Measurements from ENCODE around the gene CLSTN2. TPM values are rescaled to one million over a fixed set of nuclear protein-coding genes. Genes with fewer than 3 reads are reported as not detected.

The CLSTN2 gene
- total RNA-seq, 2 experiments from 2014 or later, result 0.08 TPM; not detected in 1

DNA sequence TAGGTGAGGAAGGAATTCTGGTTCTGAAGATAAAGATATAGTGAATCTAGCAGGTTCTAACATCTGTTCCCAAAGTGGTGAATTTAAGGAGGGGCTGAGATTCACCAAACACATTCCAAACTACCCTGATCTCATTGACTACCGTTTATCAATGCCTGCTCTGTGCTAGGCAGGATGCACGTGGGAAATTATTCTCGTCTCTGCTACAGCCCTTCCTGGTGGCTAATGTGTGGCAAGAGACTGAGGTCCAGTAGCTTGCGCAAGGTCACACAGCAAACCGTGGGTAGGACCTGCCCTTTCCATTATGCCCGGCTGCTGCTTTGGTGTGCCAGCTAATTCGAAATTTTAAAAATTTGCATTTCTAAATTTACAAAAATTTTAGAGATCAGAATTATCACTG is 533.4 kb downstream of the CLSTN2 start:
- no peak overlapping the region for H3K4me3 Mint-ChIP-seq
- no peak for DNase-seq
- peaks cover 4% of the 10 kb centered on the region for H3K4me1 Mint-ChIP-seq
- H3K36me3 Mint-ChIP-seq, result peaks cover 2% of the 10 kb centered on the region
- no peak overlapping the region for H3K27ac Mint-ChIP-seq
- peaks cover 10% of the 10 kb centered on the region for H3K27me3 Mint-ChIP-seq
- no peaks in the 10 kb centered on the region for H3K9me3 Mint-ChIP-seq

DNA sequence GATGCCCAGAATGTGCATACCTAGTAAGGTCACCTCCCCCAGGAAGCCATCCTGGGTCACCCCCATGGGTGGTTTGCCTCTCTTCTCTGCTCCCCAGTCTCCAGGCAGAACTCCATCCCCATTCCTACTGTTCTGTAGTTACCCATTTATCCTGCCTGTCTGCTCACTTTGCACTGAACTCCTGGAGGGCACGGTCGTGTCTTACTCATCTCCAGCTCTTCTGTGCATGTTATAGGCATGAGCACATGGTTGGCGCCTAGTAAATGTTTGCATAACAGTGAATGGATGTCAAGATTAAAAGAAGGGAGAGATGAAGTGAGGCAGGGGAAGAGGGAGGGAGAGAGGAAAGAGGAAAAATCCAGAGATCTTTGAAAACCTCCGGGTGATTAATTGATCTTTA is 534.5 kb downstream of the CLSTN2 start:
- H3K9me3 Mint-ChIP-seq, result no peaks in the 10 kb centered on the region
- peaks cover 4% of the 10 kb centered on the region for H3K4me1 Mint-ChIP-seq
- DNase-seq, result no peak
- H3K27me3 Mint-ChIP-seq, result peaks cover 10% of the 10 kb centered on the region
- no peak overlapping the region for H3K27ac Mint-ChIP-seq
- H3K36me3 Mint-ChIP-seq, result peaks cover 2% of the 10 kb centered on the region
- H3K4me3 Mint-ChIP-seq, result no peak overlapping the region

DNA sequence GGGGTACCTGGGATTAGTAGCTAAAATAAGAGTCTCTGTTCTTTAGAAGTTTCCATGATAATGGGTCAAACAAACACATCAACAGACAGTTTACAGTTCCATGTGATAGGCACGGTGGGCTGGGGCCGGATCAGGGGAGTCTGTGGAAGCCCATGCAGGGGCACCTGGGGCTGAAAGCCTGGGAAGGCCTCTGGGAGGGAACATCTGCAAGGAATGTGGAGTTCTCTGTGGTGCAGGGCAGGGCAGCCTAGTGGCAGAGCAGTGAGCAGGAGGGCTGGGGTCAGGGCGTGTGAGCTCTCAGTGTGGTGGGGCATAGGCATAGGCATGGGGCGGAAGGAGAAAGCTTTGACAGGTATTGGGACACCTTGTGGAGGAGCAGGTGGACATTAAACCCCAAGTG is 535.2 kb downstream of the CLSTN2 start:
- H3K36me3 Mint-ChIP-seq, result peaks cover 2% of the 10 kb centered on the region
- peaks cover 4% of the 10 kb centered on the region for H3K4me1 Mint-ChIP-seq
- H3K27me3 Mint-ChIP-seq, result peaks cover 10% of the 10 kb centered on the region
- DNase-seq, result no peak
- no peak overlapping the region for H3K4me3 Mint-ChIP-seq
- no peak overlapping the region for H3K27ac Mint-ChIP-seq
- no peaks in the 10 kb centered on the region for H3K9me3 Mint-ChIP-seq

DNA sequence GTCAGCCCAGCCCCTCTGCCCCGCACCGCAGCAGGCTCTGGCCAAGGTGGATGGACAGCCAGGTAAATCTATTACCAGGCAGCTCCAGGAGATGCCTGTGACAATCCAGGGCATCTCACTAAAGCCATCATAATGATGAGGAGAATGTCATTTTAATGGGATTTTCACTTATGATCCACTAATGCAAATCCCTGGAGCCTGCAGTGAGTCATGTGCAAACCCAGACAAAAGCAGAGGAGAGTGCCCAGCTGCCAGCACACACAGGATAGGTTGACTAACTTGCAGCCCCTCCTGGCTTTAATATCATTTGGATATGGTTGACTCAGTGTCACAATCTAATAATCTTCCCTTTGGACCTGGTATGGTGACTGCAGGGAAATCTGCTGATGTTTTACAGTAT is 536.0 kb downstream of the CLSTN2 start:
- no peak for DNase-seq
- Mint-ChIP-seq H3K27ac (no peak overlapping the region), H3K9me3 (no peaks in the 10 kb centered on the region), H3K27me3 (peaks cover 10% of the 10 kb centered on the region), H3K4me3 (no peak overlapping the region), H3K4me1 (peaks cover 4% of the 10 kb centered on the region), H3K36me3 (peaks cover 2% of the 10 kb centered on the region)

DNA sequence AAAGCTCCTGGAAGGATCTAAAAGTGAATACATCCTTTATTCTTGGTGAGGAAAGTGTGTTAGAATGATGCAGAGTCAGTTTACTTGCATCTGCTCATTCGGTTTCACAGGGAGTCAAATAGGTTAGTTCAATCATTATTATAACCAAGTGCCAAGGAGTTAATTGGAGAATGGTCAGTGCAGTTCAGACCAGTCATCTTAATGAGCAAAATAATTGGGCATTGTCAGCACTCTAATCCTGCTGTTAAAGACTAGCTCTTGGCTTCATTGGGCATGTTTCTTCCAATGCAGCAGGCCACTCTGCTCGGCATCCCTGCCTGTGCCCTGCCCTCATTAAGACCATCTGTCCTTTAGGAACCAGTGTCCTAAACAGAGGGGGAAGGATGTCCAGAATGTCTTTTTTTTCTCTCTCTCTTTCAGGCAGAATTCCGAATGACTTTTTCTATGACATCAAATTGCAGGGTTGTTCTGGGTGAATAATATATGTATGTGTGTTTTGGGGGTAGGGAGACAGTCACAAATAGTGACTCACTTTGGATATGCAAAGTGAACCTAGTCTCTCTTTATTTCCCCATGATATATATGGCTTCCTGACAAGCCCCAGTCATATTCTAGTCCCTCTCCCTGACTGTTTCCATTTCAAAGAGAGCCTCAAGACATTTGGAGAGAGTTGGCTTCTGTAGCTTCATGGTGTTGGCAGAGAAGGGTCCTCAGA is 537.5 kb downstream of the CLSTN2 start:
- H3K4me1 Mint-ChIP-seq, result peaks cover 2% of the 10 kb centered on the region
- H3K4me3 Mint-ChIP-seq, result no peak overlapping the region
- H3K27me3 Mint-ChIP-seq, result peaks cover 9% of the 10 kb centered on the region
- no peaks in the 10 kb centered on the region for H3K9me3 Mint-ChIP-seq
- peaks cover 2% of the 10 kb centered on the region for H3K36me3 Mint-ChIP-seq
- no peak for DNase-seq
- H3K27ac Mint-ChIP-seq, result no peak overlapping the region

DNA sequence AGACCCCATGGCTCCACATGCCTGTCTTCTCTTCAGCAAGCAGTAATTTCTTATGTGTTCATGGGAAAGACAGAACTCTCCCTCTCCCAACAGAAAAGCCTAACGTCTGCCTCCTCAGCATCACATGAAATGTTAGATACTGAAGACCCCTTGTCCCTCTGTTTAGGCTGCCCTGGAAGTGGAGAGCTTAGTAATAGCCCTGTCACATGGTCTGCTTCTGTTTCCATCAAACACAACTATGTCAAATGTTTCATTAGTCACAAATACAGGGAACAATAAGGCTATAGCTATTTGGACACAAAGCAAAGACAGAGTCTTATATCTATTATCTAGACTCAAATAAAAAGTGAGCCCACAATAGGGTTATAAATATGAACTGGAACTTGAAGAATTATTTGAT is 552.6 kb downstream of the CLSTN2 start:
- no peaks in the 10 kb centered on the region for H3K36me3 Mint-ChIP-seq
- no peak overlapping the region for H3K27ac Mint-ChIP-seq
- H3K9me3 Mint-ChIP-seq, result peaks cover 13% of the 10 kb centered on the region
- no peak for DNase-seq
- no peaks in the 10 kb centered on the region for H3K4me1 Mint-ChIP-seq
- no peak overlapping the region for H3K4me3 Mint-ChIP-seq
- peaks cover 18% of the 10 kb centered on the region for H3K27me3 Mint-ChIP-seq

DNA sequence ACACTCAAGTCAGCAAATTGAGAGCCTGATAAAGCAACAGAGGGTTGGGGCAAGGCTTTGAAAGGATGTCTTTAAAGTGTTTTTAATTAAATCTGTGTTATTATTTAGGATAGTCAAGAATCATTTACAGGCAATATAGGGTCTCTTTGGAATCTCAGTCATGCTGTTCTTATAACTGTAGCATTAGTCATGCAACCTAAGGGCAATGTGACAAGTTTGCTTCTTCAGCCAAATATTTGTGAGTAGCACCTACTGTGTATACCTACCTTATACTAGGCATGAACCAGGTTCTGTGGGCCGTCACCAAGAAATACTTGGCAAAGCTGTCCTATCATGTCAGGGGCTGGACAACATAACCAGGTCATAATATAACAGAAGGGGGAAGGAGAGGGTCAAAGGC is 558.3 kb downstream of the CLSTN2 start:
- Mint-ChIP-seq H3K9me3 (no peaks in the 10 kb centered on the region), H3K4me1 (no peaks in the 10 kb centered on the region), H3K27me3 (peaks cover 4% of the 10 kb centered on the region), H3K36me3 (no peaks in the 10 kb centered on the region), H3K27ac (no peak overlapping the region), H3K4me3 (no peak overlapping the region)
- DNase-seq, result no peak

DNA sequence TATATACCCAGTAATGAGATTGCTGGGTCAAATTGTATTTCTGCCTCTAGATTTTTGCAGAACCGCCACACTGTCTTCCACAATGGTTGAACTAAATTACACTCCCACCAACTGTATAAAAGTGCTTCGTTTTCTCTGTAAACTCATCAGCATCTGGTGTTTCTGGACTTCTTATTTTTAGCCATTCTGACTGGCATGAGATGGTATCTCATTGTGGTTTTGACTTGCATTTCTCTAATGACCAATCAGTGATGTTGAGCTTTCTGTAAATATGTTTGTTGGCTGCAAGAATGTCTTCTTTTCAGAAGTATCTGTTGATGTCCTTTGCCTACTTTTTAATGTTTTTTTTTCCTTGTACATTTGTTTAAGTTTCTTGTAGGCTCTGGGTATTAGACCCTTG is 560.0 kb downstream of the CLSTN2 start:
- Mint-ChIP-seq H3K27ac (no peak overlapping the region), H3K27me3 (peaks cover 3% of the 10 kb centered on the region)

DNA sequence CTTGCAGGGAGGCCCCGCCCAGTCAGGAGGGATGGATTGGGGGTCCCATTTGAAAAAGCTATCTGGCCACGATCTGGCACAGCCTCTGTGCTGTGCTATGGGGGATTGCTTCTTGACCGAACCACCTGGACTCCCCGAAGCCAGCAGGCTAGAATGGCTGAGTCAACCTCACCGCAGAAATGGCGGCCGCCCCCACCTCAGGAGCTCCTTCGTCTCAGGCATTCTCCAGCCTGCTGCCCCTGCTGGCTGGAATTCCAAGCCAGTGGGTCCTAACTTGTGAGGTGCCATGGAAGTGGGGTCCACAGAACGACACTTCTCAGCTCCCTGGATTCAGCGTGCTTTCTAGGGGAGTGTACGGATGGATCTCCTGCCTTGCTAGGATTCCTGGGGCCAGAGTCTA is 562.3 kb downstream of the CLSTN2 start:
- DNase-seq, result no peak
- Mint-ChIP-seq H3K4me1 (no peaks in the 10 kb centered on the region), H3K27me3 (peaks cover 7% of the 10 kb centered on the region), H3K9me3 (no peaks in the 10 kb centered on the region), H3K4me3 (no peak overlapping the region), H3K27ac (no peak overlapping the region), H3K36me3 (no peaks in the 10 kb centered on the region)

More for the DNA sequence above, 560.0 kb downstream of the CLSTN2 start:
- Mint-ChIP-seq H3K4me3 (no peak overlapping the region), H3K9me3 (no peaks in the 10 kb centered on the region), H3K4me1 (no peaks in the 10 kb centered on the region), H3K36me3 (no peaks in the 10 kb centered on the region)
- no peak for DNase-seq

DNA sequence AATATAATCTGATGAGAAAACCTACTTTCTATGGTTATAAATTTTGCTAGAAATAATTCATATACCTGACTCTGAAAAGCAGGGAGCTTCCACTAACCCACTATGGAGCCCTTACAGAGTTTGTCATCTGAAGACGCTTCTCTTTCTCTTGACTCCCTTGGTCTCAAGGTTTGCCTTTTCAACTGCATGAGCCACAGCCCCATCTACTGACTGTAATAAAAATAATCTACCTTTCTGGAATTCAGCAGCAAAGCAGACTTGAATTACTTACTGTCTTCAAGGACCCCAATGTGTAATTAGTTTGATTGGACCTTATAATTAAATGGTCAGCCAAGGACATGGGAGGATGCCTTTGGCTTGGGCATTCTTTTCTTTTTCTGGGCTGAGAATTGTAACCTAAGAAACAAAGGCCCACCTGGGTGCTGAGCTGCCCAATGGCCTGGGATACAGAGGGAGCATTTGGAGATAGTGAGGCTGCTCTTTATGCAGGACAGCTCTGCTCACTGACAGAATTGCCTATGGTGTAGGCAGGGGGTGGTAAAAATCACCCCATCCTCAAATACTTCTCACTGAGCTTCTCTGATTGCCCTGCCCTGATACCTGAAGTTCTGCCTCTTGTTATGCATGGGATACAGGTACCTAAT is 564.3 kb downstream of the CLSTN2 start:
- Mint-ChIP-seq H3K27ac (no peak overlapping the region), H3K27me3 (peaks cover 7% of the 10 kb centered on the region), H3K4me1 (no peaks in the 10 kb centered on the region), H3K36me3 (no peaks in the 10 kb centered on the region), H3K9me3 (no peaks in the 10 kb centered on the region), H3K4me3 (no peak overlapping the region)
- DNase-seq, result no peak

DNA sequence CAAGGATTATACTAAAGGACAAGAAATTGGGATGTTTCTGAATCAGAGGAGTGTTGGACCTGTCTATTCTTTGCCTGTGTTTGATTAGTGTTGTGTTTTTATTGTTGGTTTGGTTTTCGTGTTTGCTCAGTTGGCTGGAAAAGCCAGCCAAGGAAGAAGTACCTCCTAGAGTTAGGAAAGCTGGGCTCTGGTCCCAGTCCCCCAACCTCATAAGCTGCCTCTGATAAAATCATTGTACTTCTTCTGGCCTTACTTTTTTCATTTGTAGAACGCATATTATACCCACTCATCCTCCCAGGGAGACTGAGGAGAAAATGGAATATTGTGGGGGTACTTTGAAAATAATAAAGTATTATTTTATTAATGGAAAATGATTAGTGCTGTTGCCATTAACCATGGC is 565.5 kb downstream of the CLSTN2 start:
- H3K27ac Mint-ChIP-seq, result no peak overlapping the region
- H3K9me3 Mint-ChIP-seq, result no peaks in the 10 kb centered on the region

DNA sequence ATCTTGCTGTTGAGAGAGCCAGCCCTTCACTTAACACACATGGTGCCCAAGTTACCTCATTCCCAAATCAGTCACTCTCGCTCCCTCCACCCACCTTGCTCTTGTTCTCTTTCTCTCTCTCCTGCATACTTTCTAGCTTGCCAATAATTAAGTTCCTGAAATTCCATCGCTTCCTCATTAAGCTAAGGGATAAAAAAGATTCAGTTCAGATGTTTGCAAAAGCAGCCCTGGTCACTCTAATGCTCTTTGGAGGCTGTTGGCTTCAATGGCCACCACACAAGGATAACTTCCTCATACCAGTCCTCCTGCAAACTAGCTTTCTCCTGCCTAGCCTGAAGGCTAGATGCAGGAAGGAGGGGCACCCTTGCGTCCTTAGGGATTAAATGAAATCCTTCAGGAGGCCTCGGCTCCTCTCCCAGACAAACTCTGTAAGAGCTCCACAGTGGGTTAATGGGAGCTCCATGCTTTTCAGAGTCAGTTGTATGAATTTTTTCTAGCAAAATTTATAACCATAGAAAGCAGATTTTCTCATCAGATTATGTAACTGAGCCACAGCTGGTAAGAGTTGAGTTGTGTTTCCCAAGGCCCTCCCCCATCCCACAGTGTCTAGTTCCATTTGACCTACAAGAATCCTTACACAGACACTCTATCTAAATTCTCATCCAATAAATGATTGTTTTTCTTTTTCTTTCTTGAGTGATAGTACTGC is 566.2 kb downstream of the CLSTN2 start:
- Mint-ChIP-seq H3K27ac (no peak overlapping the region), H3K4me3 (no peak overlapping the region), H3K4me1 (no peaks in the 10 kb centered on the region), H3K27me3 (peaks cover 9% of the 10 kb centered on the region), H3K36me3 (no peaks in the 10 kb centered on the region), H3K9me3 (no peaks in the 10 kb centered on the region)
- no peak for DNase-seq

More for the DNA sequence above, 565.5 kb downstream of the CLSTN2 start:
- DNase-seq, result no peak
- Mint-ChIP-seq H3K4me1 (no peaks in the 10 kb centered on the region), H3K36me3 (no peaks in the 10 kb centered on the region), H3K27me3 (peaks cover 7% of the 10 kb centered on the region), H3K4me3 (no peak overlapping the region)

DNA sequence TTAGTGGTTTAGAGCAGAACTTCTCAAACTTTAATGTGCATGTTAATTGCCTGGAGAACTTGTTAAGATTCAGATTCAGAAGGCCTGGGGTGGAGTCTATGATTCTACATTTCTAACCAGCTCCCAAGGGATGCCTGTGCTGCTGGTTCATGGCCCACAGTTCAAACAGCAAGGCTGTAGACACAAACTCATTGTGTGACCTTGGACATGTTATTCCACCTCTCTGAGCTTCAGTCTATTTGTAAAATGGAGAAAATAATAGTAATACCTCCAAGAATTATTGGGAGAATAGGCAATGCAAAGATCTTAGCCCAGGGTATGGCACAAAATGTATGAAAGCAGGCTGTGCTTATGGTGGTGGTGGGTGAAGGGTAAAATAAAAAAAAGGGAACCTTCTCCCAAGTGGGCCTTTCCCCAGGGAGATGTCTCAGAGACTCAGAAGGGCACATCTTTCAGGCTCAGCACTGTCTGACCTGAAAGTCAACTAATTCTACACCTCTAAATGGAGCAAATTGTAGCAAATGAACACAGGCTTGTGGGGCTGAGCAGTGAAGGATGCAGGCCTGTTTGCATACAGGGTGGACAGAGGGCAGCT is 566.9 kb downstream of the CLSTN2 start:
- H3K27ac Mint-ChIP-seq, result no peak overlapping the region
- no peak for DNase-seq
- H3K4me1 Mint-ChIP-seq, result no peaks in the 10 kb centered on the region
- no peaks in the 10 kb centered on the region for H3K36me3 Mint-ChIP-seq
- no peak overlapping the region for H3K4me3 Mint-ChIP-seq
- peaks cover 9% of the 10 kb centered on the region for H3K27me3 Mint-ChIP-seq
- H3K9me3 Mint-ChIP-seq, result no peaks in the 10 kb centered on the region

DNA sequence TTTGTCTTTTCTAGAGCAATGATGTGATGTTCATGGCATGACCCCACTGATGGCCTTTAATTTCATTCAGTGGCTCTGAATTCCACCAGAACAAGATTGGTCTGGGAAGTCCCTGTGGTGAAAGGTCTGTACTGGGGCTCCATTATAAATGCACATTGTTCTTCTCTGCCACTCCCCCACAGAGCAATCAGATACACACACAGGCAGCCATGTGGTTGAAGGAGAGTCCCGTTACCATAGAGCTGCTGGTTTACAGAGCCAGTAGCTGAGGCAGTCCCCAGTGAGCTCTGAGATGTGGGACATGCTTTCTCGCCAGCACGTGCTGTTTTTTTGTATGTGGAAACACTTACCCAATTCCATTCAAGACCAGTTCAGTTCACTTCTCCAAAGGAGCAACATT is 570.2 kb downstream of the CLSTN2 start:
- Mint-ChIP-seq H3K9me3 (no peaks in the 10 kb centered on the region), H3K36me3 (no peaks in the 10 kb centered on the region), H3K27ac (no peak overlapping the region), H3K4me3 (no peak overlapping the region), H3K4me1 (peaks cover 2% of the 10 kb centered on the region), H3K27me3 (peaks cover 9% of the 10 kb centered on the region)
- no peak for DNase-seq

DNA sequence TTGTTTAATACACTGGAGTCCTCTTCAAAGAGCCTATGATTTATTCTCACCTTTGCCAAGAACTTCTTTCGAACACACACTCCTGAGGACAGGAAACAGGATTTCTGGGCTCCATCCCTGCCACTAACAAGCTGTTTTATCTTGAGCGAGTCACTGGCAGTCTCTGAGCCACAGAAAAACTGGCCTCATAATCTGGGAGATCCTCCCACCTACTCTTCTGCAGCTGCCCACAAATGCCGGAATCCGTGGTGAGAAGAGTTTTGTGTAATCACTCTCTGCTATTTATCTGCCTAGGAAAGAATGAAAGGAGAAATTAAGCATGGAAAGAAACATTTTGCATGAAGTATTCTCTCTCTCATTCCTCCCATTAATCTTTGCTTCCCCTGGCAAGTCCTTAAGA is 570.9 kb downstream of the CLSTN2 start:
- Mint-ChIP-seq H3K36me3 (no peaks in the 10 kb centered on the region), H3K9me3 (no peaks in the 10 kb centered on the region), H3K4me1 (peaks cover 3% of the 10 kb centered on the region), H3K27ac (no peak overlapping the region), H3K27me3 (peaks cover 8% of the 10 kb centered on the region), H3K4me3 (no peak overlapping the region)
- DNase-seq, result no peak

Data from activated naive CD8-positive, alpha-beta T cell treated with anti-CD3 and anti-CD28 coated beads for 36 hours (primary cell).